Cardiac ventricle fibroblast (primary cell): Measurements from ENCODE around the gene LARP1B. TPM values are rescaled to one million over a fixed set of nuclear protein-coding genes. Genes with fewer than 3 reads are reported as not detected.

Experiments used
- total RNA-seq: library from RNA; depleted of rRNA; stranded (reverse); fragments of >200 nt; gene quantifications from 2 replicates; pipeline ENCODE4 v1.2.3, GENCODE V29; 2015

The LARP1B gene
- total RNA-seq = 7.1 and 8.0 TPM in 2 replicates

GRCh38 chr4:128060699-128061565 is at the start of gene LARP1B:
LARP1B (plus strand) TSS chr4:128061312; CDS start chr4:128074952, 13,640 bp downstream.

Other genes with a start within 250 kb of the LARP1B start
- gene PLK4, start 180.4 kb upstream of the LARP1B start, total RNA-seq = 1.5 and 6.4 TPM in 2 replicates
- 6.8 and 8.2 TPM in 2 replicates for gene MFSD8, start 96.1 kb upstream of the LARP1B start, total RNA-seq
- gene ABHD18, start 95.9 kb upstream of the LARP1B start, total RNA-seq = 2.6 and 4.8 TPM in 2 replicates
- 52.4 and 62.9 TPM in 2 replicates for gene PGRMC2, start 226.5 kb downstream of the LARP1B start, total RNA-seq